K562 (cell line): Measurements from ENCODE around the gene GNAZ. TPM values are rescaled to one million over a fixed set of nuclear protein-coding genes. Genes with fewer than 3 reads are reported as not detected.

Experiments used
- ARID1B ChIP-seq: fragments of 450-650 bp; IDR thresholded peaks from 2 replicates; pipeline ENCODE4 v1.6.1; 2016; ENCODE audit warnings: antibody characterized with exemption, mild to moderate bottlenecking, inconsistent platforms
- IRF1 ChIP-seq: sonication (generic); formaldehyde crosslinking; IDR thresholded peaks from 2 replicates; pipeline ENCODE4 v1.8.0; 2022; ENCODE audit warnings: missing genetic modification reagents, mild to moderate bottlenecking, borderline replicate concordance
- KDM1A ChIP-seq, 2 experiments: fragments of 450-650 bp; IDR thresholded peaks; 2 replicates each; pipeline ENCODE4 v1.6.1; 2016; ENCODE audit warnings: mild to moderate bottlenecking in 2 of 2
- MAX ChIP-seq: sonication (generic); formaldehyde crosslinking; IDR thresholded peaks from 2 replicates; pipeline ENCODE4 v1.9.0; 2022; ENCODE audit warnings: mild to moderate bottlenecking, missing genetic modification reagents
- SMC3 ChIP-seq: conservative IDR thresholded peaks from 2 replicates; pipeline ENCODE4 v1.6.1; 2011; ENCODE audit warnings: low read depth, low read length, improper control_type of control experiment; ENCODE audit not compliant: insufficient read depth
- ZNF133 ChIP-seq: fragments of 250-450 bp; sonication (Bioruptor Pico); IDR thresholded peaks from 2 replicates; pipeline ENCODE4 v1.4.0; 2020; ENCODE audit warnings: mild to moderate bottlenecking
- ZNF253 ChIP-seq: fragments of 250-450 bp; sonication (Bioruptor Pico); conservative IDR thresholded peaks from 2 replicates; pipeline ENCODE4 v1.6.1; 2021; ENCODE audit warnings: mild to moderate bottlenecking
- ZNF280B ChIP-seq: fragments of 250-450 bp; sonication (Bioruptor Pico); IDR thresholded peaks from 2 replicates; pipeline ENCODE4 v1.5.1; 2021; ENCODE audit warnings: mild to moderate bottlenecking
- ZNF407 ChIP-seq: fragments of 450-650 bp; IDR thresholded peaks from 2 replicates; pipeline ENCODE4 v1.6.1; 2016; ENCODE audit warnings: low read depth
- polyA plus RNA-seq, 8 experiments: library from polyadenylated mRNA; depleted of rRNA in 4 of 8; stranded (reverse) in 5 of 8; unstranded in 3 of 8; fragments of >200 nt; fragmentation: Nextera tagmentation in 2 of 8; fragmentation: Illumina TruSeq in 1 of 8; extraction: Ambion mirVana in 2 of 8; extraction: Trizol in 1 of 8; gene quantifications; 2 replicates each; pipeline versions ENCODE4 v1.2.1 to v1.2.3, GENCODE V29; 2011 to 2014; ENCODE audit warnings: inconsistent platforms in 1 of 8, missing spikeins in 1 of 8
- total RNA-seq, 7 experiments: library from RNA; depleted of rRNA in 6 of 7; stranded (reverse); fragments of >200 nt in 6 of 7; fragmentation: Illumina TruSeq in 2 of 7; extraction: Trizol in 2 of 7; gene quantifications; 2 replicates each; pipeline versions ENCODE4 v1.2.1 to v1.2.3, GENCODE V29; 2011 to 2021; ENCODE audit warnings: low replicate concordance in 1 of 7
- TF ChIP-seq, protein P1 (sequence below), 3 experiments: IDR thresholded peaks in 2 of 3; conservative IDR thresholded peaks in 1 of 3; 2 replicates each; pipeline ENCODE4 v1.5.1; 2011 to 2012; ENCODE audit warnings: low read length in 3 of 3, mild to moderate bottlenecking in 3 of 3, control low read depth in 2 of 3, improper control_type of control experiment in 1 of 3, inconsistent platforms in 1 of 3, low read depth in 1 of 3, mixed read lengths in 1 of 3, moderate library complexity in 1 of 3; ENCODE audit not compliant: insufficient read depth in 2 of 3
- TF ChIP-seq, protein P2 (sequence below), 2 experiments: IDR thresholded peaks; 2 replicates each; pipeline ENCODE4 v1.6.1; 2012; ENCODE audit warnings: improper control_type of control experiment in 2 of 2, low read depth in 2 of 2, low read length in 2 of 2, borderline replicate concordance in 1 of 2

Gene GNAZ
- total and polyA plus RNA-seq, 9 of the 15 experiments (the other 6 are each of a cell fraction or from before 2014, with no cell fraction given), result 0.04 to 0.22 (median 0.13) TPM; not detected in 3

GRCh38 chr22:23053912-23054530, 16.3 kb upstream of the GNAZ start (continued):
- TF ChIP-seq SMC3 (0 out of 2 replicates have a peak, but pooled peaks have one; percentile 6), IRF1 (CRISPR knock-in tag) (no peak), ZNF407 (no peak), KDM1A (IDR thresholded peaks at IDR 0.05) (no peak), ZNF253 (CRISPR knock-in tag) (no peak), ZNF133 (no peak), ARID1B (no peak), MAX (CRISPR knock-in tag) (peak; percentile 44; the same call in 1 of the 2 replicates), ZNF280B (CRISPR knock-in tag) (no peak)
- TF ChIP-seq, protein P1, sequence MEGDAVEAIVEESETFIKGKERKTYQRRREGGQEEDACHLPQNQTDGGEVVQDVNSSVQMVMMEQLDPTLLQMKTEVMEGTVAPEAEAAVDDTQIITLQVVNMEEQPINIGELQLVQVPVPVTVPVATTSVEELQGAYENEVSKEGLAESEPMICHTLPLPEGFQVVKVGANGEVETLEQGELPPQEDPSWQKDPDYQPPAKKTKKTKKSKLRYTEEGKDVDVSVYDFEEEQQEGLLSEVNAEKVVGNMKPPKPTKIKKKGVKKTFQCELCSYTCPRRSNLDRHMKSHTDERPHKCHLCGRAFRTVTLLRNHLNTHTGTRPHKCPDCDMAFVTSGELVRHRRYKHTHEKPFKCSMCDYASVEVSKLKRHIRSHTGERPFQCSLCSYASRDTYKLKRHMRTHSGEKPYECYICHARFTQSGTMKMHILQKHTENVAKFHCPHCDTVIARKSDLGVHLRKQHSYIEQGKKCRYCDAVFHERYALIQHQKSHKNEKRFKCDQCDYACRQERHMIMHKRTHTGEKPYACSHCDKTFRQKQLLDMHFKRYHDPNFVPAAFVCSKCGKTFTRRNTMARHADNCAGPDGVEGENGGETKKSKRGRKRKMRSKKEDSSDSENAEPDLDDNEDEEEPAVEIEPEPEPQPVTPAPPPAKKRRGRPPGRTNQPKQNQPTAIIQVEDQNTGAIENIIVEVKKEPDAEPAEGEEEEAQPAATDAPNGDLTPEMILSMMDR (IDR thresholded peaks at IDR 0.05 in 2 of 3, conservative IDR thresholded peaks at IDR 0.05 in 1 of 3; ENCODE audit: insufficient read depth in 2 of 3, low read depth in 1 of 3, low read length in 3 of 3), result peak in 1 of 3 experiments; percentile 37; a peak in 2 of 6 replicates
- TF ChIP-seq, protein P2, sequence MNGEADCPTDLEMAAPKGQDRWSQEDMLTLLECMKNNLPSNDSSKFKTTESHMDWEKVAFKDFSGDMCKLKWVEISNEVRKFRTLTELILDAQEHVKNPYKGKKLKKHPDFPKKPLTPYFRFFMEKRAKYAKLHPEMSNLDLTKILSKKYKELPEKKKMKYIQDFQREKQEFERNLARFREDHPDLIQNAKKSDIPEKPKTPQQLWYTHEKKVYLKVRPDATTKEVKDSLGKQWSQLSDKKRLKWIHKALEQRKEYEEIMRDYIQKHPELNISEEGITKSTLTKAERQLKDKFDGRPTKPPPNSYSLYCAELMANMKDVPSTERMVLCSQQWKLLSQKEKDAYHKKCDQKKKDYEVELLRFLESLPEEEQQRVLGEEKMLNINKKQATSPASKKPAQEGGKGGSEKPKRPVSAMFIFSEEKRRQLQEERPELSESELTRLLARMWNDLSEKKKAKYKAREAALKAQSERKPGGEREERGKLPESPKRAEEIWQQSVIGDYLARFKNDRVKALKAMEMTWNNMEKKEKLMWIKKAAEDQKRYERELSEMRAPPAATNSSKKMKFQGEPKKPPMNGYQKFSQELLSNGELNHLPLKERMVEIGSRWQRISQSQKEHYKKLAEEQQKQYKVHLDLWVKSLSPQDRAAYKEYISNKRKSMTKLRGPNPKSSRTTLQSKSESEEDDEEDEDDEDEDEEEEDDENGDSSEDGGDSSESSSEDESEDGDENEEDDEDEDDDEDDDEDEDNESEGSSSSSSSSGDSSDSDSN (IDR thresholded peaks at IDR 0.05; ENCODE audit: borderline replicate concordance in 1 of 2, low read depth in 2 of 2, low read length in 2 of 2), result no peak
